ENCODE data around the gene SLC66A1. TPM values are rescaled to one million over a fixed set of nuclear protein-coding genes. Genes with fewer than 3 reads are reported as not detected.

Gene SLC66A1
- total and polyA plus RNA-seq, 9 of the 15 experiments (the other 6 are each of a cell fraction or from before 2014, with no cell fraction given): 1.2 to 40.8 (median 18.6) TPM

DNA sequence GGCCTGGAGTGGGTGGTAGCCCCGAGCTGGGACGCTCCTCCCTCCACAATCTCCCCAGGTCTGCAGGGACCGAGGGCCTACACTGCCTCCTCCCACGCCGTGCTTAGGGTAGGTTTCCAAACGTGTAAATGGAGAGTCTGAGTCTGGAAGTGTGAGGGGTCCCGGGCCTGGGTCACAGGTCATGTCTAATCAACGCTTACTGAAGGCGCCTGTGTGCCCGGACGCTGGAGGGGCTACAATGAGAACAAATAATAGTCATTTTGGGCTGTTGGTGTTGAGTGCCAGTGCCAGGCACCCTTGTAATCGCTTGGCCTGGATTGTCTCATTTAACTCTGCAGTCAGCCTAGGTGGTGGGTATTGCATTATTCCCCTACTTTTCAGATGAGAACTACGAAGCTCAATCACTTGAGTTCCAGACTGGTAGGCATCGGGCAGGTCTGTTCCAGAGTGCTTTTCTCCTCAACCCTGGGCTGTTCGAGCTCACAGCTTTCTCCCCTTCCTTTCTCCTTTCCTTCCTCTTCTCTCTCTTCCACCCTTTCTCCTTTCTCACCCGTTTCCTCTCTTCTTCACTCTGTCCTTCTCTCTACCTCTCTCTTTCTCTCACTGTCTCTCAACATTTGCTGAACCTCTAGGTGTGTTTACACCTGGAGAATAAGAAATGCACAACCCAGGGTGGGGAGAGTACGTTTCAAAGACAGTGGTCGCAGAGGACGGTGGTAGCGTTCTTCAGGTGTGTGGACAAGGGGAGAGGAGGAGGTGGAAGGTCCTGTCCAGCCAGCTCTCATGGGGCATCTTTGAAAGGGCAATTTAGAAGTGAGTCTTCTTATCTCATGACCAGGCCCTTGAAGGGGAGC is 883 bp downstream of the SLC66A1 start (continued):
- TF ChIP-seq, protein P1, sequence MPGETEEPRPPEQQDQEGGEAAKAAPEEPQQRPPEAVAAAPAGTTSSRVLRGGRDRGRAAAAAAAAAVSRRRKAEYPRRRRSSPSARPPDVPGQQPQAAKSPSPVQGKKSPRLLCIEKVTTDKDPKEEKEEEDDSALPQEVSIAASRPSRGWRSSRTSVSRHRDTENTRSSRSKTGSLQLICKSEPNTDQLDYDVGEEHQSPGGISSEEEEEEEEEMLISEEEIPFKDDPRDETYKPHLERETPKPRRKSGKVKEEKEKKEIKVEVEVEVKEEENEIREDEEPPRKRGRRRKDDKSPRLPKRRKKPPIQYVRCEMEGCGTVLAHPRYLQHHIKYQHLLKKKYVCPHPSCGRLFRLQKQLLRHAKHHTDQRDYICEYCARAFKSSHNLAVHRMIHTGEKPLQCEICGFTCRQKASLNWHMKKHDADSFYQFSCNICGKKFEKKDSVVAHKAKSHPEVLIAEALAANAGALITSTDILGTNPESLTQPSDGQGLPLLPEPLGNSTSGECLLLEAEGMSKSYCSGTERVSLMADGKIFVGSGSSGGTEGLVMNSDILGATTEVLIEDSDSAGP (CRISPR knock-in tag; IDR thresholded peaks at IDR 0.05): no peak
- TF ChIP-seq TRIM28 (IDR thresholded peaks at IDR 0.05) (no peak), ZNF12 (CRISPR knock-in tag; IDR thresholded peaks at IDR 0.05) (no peak), MAFK (IDR thresholded peaks at IDR 0.05; ENCODE audit: low read length) (no peak), NCOA4 (IDR thresholded peaks at IDR 0.05; ENCODE audit: partially characterized antibody) (peak; percentile 50), U2AF1 (optimal IDR thresholded peaks at IDR 0.05; ENCODE audit: low read depth, low read length) (no peak), PHF21A (IDR thresholded peaks at IDR 0.05; ENCODE audit: borderline replicate concordance, low read depth) (no peak), RFX5 (IDR thresholded peaks at IDR 0.05; ENCODE audit: low read depth, low read length) (no peak), CC2D1A (IDR thresholded peaks at IDR 0.05) (no peak), ZNF143 (CRISPR knock-in tag; IDR thresholded peaks at IDR 0.05) (no peak), SIX5 (IDR thresholded peaks at IDR 0.05; ENCODE audit: borderline replicate concordance in 1 of 2, insufficient read depth in 1 of 2, low read depth in 1 of 2, low read length in 2 of 2) (0 out of 4 replicates have a peak, but pooled peaks of 1 of the 2 experiments have one; percentile 13), EP400 (IDR thresholded peaks at IDR 0.05) (peak; percentile 10; the same call in 1 of the 2 replicates), SP2 (IDR thresholded peaks at IDR 0.05; ENCODE audit: extremely low read depth, low read depth, low read length, poor library complexity, severe bottlenecking) (no peak), SRSF9 (IDR thresholded peaks at IDR 0.05; ENCODE audit: borderline replicate concordance, low read depth, low read length) (no peak)
- TF ChIP-seq, protein P2, sequence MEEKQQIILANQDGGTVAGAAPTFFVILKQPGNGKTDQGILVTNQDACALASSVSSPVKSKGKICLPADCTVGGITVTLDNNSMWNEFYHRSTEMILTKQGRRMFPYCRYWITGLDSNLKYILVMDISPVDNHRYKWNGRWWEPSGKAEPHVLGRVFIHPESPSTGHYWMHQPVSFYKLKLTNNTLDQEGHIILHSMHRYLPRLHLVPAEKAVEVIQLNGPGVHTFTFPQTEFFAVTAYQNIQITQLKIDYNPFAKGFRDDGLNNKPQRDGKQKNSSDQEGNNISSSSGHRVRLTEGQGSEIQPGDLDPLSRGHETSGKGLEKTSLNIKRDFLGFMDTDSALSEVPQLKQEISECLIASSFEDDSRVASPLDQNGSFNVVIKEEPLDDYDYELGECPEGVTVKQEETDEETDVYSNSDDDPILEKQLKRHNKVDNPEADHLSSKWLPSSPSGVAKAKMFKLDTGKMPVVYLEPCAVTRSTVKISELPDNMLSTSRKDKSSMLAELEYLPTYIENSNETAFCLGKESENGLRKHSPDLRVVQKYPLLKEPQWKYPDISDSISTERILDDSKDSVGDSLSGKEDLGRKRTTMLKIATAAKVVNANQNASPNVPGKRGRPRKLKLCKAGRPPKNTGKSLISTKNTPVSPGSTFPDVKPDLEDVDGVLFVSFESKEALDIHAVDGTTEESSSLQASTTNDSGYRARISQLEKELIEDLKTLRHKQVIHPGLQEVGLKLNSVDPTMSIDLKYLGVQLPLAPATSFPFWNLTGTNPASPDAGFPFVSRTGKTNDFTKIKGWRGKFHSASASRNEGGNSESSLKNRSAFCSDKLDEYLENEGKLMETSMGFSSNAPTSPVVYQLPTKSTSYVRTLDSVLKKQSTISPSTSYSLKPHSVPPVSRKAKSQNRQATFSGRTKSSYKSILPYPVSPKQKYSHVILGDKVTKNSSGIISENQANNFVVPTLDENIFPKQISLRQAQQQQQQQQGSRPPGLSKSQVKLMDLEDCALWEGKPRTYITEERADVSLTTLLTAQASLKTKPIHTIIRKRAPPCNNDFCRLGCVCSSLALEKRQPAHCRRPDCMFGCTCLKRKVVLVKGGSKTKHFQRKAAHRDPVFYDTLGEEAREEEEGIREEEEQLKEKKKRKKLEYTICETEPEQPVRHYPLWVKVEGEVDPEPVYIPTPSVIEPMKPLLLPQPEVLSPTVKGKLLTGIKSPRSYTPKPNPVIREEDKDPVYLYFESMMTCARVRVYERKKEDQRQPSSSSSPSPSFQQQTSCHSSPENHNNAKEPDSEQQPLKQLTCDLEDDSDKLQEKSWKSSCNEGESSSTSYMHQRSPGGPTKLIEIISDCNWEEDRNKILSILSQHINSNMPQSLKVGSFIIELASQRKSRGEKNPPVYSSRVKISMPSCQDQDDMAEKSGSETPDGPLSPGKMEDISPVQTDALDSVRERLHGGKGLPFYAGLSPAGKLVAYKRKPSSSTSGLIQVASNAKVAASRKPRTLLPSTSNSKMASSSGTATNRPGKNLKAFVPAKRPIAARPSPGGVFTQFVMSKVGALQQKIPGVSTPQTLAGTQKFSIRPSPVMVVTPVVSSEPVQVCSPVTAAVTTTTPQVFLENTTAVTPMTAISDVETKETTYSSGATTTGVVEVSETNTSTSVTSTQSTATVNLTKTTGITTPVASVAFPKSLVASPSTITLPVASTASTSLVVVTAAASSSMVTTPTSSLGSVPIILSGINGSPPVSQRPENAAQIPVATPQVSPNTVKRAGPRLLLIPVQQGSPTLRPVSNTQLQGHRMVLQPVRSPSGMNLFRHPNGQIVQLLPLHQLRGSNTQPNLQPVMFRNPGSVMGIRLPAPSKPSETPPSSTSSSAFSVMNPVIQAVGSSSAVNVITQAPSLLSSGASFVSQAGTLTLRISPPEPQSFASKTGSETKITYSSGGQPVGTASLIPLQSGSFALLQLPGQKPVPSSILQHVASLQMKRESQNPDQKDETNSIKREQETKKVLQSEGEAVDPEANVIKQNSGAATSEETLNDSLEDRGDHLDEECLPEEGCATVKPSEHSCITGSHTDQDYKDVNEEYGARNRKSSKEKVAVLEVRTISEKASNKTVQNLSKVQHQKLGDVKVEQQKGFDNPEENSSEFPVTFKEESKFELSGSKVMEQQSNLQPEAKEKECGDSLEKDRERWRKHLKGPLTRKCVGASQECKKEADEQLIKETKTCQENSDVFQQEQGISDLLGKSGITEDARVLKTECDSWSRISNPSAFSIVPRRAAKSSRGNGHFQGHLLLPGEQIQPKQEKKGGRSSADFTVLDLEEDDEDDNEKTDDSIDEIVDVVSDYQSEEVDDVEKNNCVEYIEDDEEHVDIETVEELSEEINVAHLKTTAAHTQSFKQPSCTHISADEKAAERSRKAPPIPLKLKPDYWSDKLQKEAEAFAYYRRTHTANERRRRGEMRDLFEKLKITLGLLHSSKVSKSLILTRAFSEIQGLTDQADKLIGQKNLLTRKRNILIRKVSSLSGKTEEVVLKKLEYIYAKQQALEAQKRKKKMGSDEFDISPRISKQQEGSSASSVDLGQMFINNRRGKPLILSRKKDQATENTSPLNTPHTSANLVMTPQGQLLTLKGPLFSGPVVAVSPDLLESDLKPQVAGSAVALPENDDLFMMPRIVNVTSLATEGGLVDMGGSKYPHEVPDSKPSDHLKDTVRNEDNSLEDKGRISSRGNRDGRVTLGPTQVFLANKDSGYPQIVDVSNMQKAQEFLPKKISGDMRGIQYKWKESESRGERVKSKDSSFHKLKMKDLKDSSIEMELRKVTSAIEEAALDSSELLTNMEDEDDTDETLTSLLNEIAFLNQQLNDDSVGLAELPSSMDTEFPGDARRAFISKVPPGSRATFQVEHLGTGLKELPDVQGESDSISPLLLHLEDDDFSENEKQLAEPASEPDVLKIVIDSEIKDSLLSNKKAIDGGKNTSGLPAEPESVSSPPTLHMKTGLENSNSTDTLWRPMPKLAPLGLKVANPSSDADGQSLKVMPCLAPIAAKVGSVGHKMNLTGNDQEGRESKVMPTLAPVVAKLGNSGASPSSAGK (IDR thresholded peaks at IDR 0.05): no peak

Data from K562 (cell line).